H1 (cell line): ENCODE measurements around the gene MMP24OS. TPM values are rescaled to one million over a fixed set of nuclear protein-coding genes. Genes with fewer than 3 reads are reported as not detected.

ENCODE experiments used
- CTCF ChIA-PET: fragments of 300-600 bp; sonication (Branson Sonifier 250); formaldehyde crosslinking; loops from one replicate; lab custom pipeline; 2021; ENCODE audit not compliant: partially characterized antibody; lab: Charles Lee
- POLR2A ChIA-PET: fragments of 300-600 bp; sonication (Branson Sonifier 250); formaldehyde crosslinking; loops from one replicate; lab custom pipeline; 2021; ENCODE audit warnings: inconsistent platforms; ENCODE audit not compliant: partially characterized antibody; lab: Charles Lee
- DNase-seq, 2 experiments: peaks; one replicate each; pipeline versions ENCODE4 v3.0.0 to v3.0.0-alpha.2; 2010 to 2022; ENCODE audit warnings: low spot score in 2 of 2, low read depth in 1 of 2, mixed read lengths in 1 of 2
- FAIRE-seq: peaks from 2 replicates; lab custom pipeline; 2011; peaks lifted over from hg19 to GRCh38; lab: Jason Lieb, UNC
- H2AFZ ChIP-seq: 2 replicates; pipeline ENCODE4 v1.8.1; 2012; ENCODE audit warnings: low read length, inconsistent platforms
- H2AK5ac ChIP-seq: 2 replicates; pipeline ENCODE4 v1.6.1; 2013; ENCODE audit warnings: low read depth, low read length
- H2BK120ac ChIP-seq: replicated peaks from 2 replicates; pipeline ENCODE3; 2013; ENCODE audit warnings: low read depth, low read length, inconsistent platforms
- H2BK12ac ChIP-seq: 2 replicates; pipeline ENCODE4 v1.6.1; 2013; ENCODE audit warnings: low read depth, low read length
- H2BK15ac ChIP-seq: 2 replicates; pipeline ENCODE4 v1.6.1; 2013; ENCODE audit warnings: low read length
- H2BK20ac ChIP-seq: 2 replicates; pipeline ENCODE4 v1.6.1; 2013; ENCODE audit warnings: low read length
- H2BK5ac ChIP-seq: 2 replicates; pipeline ENCODE4 v1.6.1; 2013; ENCODE audit warnings: low read depth, low read length
- H3K14ac ChIP-seq: 2 replicates; pipeline ENCODE4 v1.6.1; 2013; ENCODE audit warnings: inconsistent platforms; ENCODE audit not compliant: insufficient read length
- H3K18ac ChIP-seq: 2 replicates; pipeline ENCODE4 v1.6.1; 2013; ENCODE audit warnings: low read length; ENCODE audit errors: extremely low read depth
- H3K23ac ChIP-seq: 2 replicates; pipeline ENCODE4 v1.6.1; 2013; ENCODE audit warnings: inconsistent platforms; ENCODE audit not compliant: insufficient read length
- H3K23me2 ChIP-seq: 2 replicates; pipeline ENCODE4 v1.6.1; 2013; ENCODE audit warnings: low read depth, low read length
- H3K27ac ChIP-seq: 2 replicates; pipeline ENCODE4 v1.6.1; 2011; ENCODE audit warnings: low read depth, low read length, inconsistent platforms
- H3K27me3 ChIP-seq, 4 experiments: replicated peaks in 1 of 4; 1 replicate in 1 of 4; 2 replicates in 3 of 4; pipeline versions ENCODE4 v1.6.1 to v1.8.1; 2011 to 2013; ENCODE audit warnings: low read length in 3 of 4, mild to moderate bottlenecking in 3 of 4, inconsistent platforms in 2 of 4, mixed read lengths in 2 of 4, moderate library complexity in 1 of 4; ENCODE audit not compliant: control insufficient read depth in 3 of 4, insufficient read depth in 3 of 4; ENCODE audit errors: extremely low read depth in 1 of 4
- H3K36me3 ChIP-seq, 4 experiments: 2 replicates each; pipeline versions ENCODE4 v1.6.1 to v1.8.1; 2011 to 2013; ENCODE audit warnings: mild to moderate bottlenecking in 4 of 4, low read length in 3 of 4, moderate library complexity in 2 of 4, control low read depth in 1 of 4, inconsistent platforms in 1 of 4; ENCODE audit not compliant: insufficient read depth in 4 of 4, control insufficient read depth in 2 of 4
- H3K4ac ChIP-seq: replicated peaks from 2 replicates; pipeline ENCODE3; 2013; ENCODE audit warnings: low read length, low read depth, mixed read lengths, inconsistent platforms; ENCODE audit not compliant: insufficient read length
- H3K4me1 ChIP-seq, 4 experiments: replicated peaks in 1 of 4; 1 replicate in 1 of 4; 2 replicates in 3 of 4; pipeline versions ENCODE4 v1.6.1 to v1.8.1; 2011 to 2013; ENCODE audit warnings: low read length in 3 of 4, inconsistent platforms in 2 of 4, mixed read lengths in 1 of 4; ENCODE audit not compliant: insufficient read depth in 4 of 4, control insufficient read depth in 3 of 4
- H3K4me2 ChIP-seq, 2 experiments: 2 replicates each; pipeline versions ENCODE4 v1.6.1 to v1.8.1; 2011 to 2013; ENCODE audit warnings: low read depth in 2 of 2, low read length in 2 of 2, control low read depth in 1 of 2, inconsistent platforms in 1 of 2, mild to moderate bottlenecking in 1 of 2; ENCODE audit not compliant: insufficient read depth in 1 of 2
- H3K4me3 ChIP-seq, 4 experiments: fragments of 200-600, 300-600 bp in 1 of 4; sonication (generic), shearing (Covaris generic), sonication (Bioruptor Twin) in 1 of 4; 2 replicates each; pipeline versions ENCODE4 v1.5.1 to v1.8.1; 2011 to 2016; ENCODE audit warnings: low read length in 4 of 4, low read depth in 3 of 4, control low read depth in 2 of 4, inconsistent platforms in 2 of 4, mild to moderate bottlenecking in 2 of 4, mixed read lengths in 1 of 4, moderate library complexity in 1 of 4; ENCODE audit not compliant: insufficient read depth in 2 of 4; ENCODE audit errors: extremely low read depth in 1 of 4
- H3K56ac ChIP-seq: replicated peaks from 2 replicates; pipeline ENCODE3; 2013; ENCODE audit warnings: low read depth, mild to moderate bottlenecking, mixed read lengths, low read length, inconsistent platforms; ENCODE audit not compliant: insufficient read length
- H3K79me1 ChIP-seq: 2 replicates; pipeline ENCODE4 v1.6.1; 2013; ENCODE audit warnings: low read depth, low read length, control low read depth
- H3K79me2 ChIP-seq, 2 experiments: 2 replicates each; pipeline versions ENCODE4 v1.6.1 to v1.8.1; 2012 to 2013; ENCODE audit warnings: low read length in 2 of 2, mild to moderate bottlenecking in 2 of 2, inconsistent platforms in 1 of 2; ENCODE audit not compliant: insufficient read depth in 2 of 2, control insufficient read depth in 1 of 2
- H3K9ac ChIP-seq, 4 experiments: replicated peaks in 1 of 4; 1 replicate in 1 of 4; 2 replicates in 3 of 4; pipeline versions ENCODE4 v1.6.1 to v1.8.1; 2011 to 2013; ENCODE audit warnings: low read depth in 3 of 4, low read length in 3 of 4, control low read depth in 2 of 4, mild to moderate bottlenecking in 2 of 4, moderate library complexity in 2 of 4, inconsistent platforms in 1 of 4; ENCODE audit errors: extremely low read depth in 1 of 4
- H3K9me3 ChIP-seq, 2 experiments: 2 replicates each; pipeline versions ENCODE4 v1.6.1 to v1.8.1; 2012 to 2013; ENCODE audit warnings: mild to moderate bottlenecking in 2 of 2, moderate library complexity in 2 of 2, control low read depth in 1 of 2, inconsistent platforms in 1 of 2, low read depth in 1 of 2, low read length in 1 of 2, mixed read lengths in 1 of 2; ENCODE audit not compliant: insufficient read depth in 2 of 2
- H4K20me1 ChIP-seq, 2 experiments: replicated peaks in 1 of 2; 2 replicates each; pipeline versions ENCODE3 to v1.8.1; 2011 to 2013; ENCODE audit warnings: inconsistent platforms in 2 of 2, low read length in 2 of 2, mild to moderate bottlenecking in 1 of 2; ENCODE audit not compliant: insufficient read depth in 2 of 2, control insufficient read depth in 1 of 2
- H4K5ac ChIP-seq: 2 replicates; pipeline ENCODE4 v1.6.1; 2013; ENCODE audit warnings: low read length, low read depth, mixed read lengths, inconsistent platforms; ENCODE audit not compliant: insufficient read length
- H4K8ac ChIP-seq: 2 replicates; pipeline ENCODE4 v1.8.0; 2013; ENCODE audit warnings: mild to moderate bottlenecking, moderate library complexity, low read length, inconsistent platforms; ENCODE audit not compliant: insufficient read depth; ENCODE audit errors: extremely low read depth
- H4K91ac ChIP-seq: replicated peaks from 2 replicates; pipeline ENCODE3; 2013; ENCODE audit warnings: low read length, mixed read lengths, inconsistent platforms; ENCODE audit not compliant: insufficient read length
- EGR1 ChIP-seq: IDR thresholded peaks from 2 replicates; pipeline ENCODE4 v1.6.1; 2011; ENCODE audit warnings: low read depth, low read length, borderline replicate concordance
- POLR2A ChIP-seq, 2 experiments: IDR thresholded peaks; 1 replicate in 1 of 2; 2 replicates in 1 of 2; pipeline ENCODE4 v1.6.1; 2011; ENCODE audit warnings: low read depth in 2 of 2, low read length in 2 of 2, mild to moderate bottlenecking in 2 of 2; ENCODE audit errors: control extremely low read depth in 1 of 2
- RFX5 ChIP-seq: IDR thresholded peaks from 2 replicates; pipeline ENCODE4 v1.6.1; 2011; ENCODE audit warnings: low read depth, low read length, improper control_type of control experiment, borderline replicate concordance
- TCF12 ChIP-seq: IDR thresholded peaks from 2 replicates; pipeline ENCODE4 v1.6.1; 2011; ENCODE audit warnings: low read depth, mild to moderate bottlenecking, low read length
- WGBS, 2 experiments: shearing (Covaris generic) in 1 of 2; methylation state at CpG; one replicate each; pipeline versions ENCODE4 v1.1.6 to v1.1.7; 2013 to 2015; ENCODE audit warnings: low lambda C conversion rate in 2 of 2, mixed read lengths in 2 of 2, inconsistent platforms in 1 of 2, low coverage in 1 of 2, missing lambda C conversion rate in 1 of 2; ENCODE audit not compliant: insufficient replicate concordance in 2 of 2, insufficient coverage in 1 of 2, insufficient read length in 1 of 2; ENCODE audit errors: extremely low coverage in 1 of 2, missing lambda C conversion rate in 1 of 2; 5-methylcytosine and 5-hydroxymethylcytosine counted together
- polyA plus RNA-seq, 7 experiments: library from polyadenylated mRNA; depleted of rRNA in 3 of 7; stranded (reverse) in 5 of 7; unstranded in 2 of 7; fragments of >200 nt in 5 of 7; fragments of 200-250 nt in 2 of 7; gene quantifications; 1 replicate in 5 of 7; 2 replicates in 1 of 7; 4 replicates in 1 of 7; pipeline versions ENCODE4 v1.2.1 to v1.2.3, GENCODE V29; 2011 to 2013; ENCODE audit warnings: missing spikeins in 2 of 7, mixed read lengths in 2 of 7
- total RNA-seq: library from RNA; stranded (reverse); fragmentation: NEBNext Ultra II Directional; extraction: Animal tissue kit (Norgen Biotek cat#: 25700); gene quantifications from 2 replicates; pipeline ENCODE4 v1.2.1, GENCODE V29; 2021

Gene MMP24OS
- total and polyA plus RNA-seq, 2 of the 8 experiments (the other 6 are each of a cell fraction or from before 2014, with no cell fraction given) = 19.0 to 21.3 TPM

DNA sequence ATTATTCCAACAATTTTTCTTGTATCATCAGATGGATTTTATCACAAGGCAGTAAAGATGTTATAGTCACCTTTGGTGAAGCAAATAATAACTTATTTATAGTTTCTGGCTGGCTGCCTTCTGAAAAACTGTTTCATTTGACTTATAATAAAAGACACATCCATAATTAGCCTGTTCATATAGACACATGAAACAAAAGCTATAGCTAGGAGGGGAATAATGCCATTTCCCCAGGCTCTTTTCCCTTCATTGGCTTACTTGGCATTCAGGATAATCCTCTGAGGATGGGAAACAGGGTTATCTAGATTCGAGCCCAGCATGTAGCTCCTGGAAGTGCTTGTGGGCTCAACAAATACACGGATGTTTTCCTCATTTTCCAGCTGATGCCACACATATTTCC is 33.9 kb downstream of the MMP24OS start:
- Histone ChIP-seq H2BK15ac (no peak overlapping the region), H2AFZ (no peak overlapping the region), H3K14ac (no peak overlapping the region), H3K36me3 (peaks cover 0 to 3% (median 0%) of the 10 kb centered on the region in 4 experiments; a peak in 3 of 8 replicates), H4K8ac (no peak overlapping the region), H3K79me2 (no peaks in the 10 kb centered on the region), H3K27me3 (no peaks in the 10 kb centered on the region), H3K4me3 (no peak overlapping the region), H3K9me3 (no peaks in the 10 kb centered on the region), H3K56ac (no peak overlapping the region), H3K18ac (no peak overlapping the region), H3K23ac (no peak overlapping the region), H4K91ac (no peak overlapping the region), H2BK120ac (no peak overlapping the region), H3K4me2 (no peak overlapping the region), H2BK20ac (no peak overlapping the region), H3K27ac (no peak overlapping the region), H3K4me1 (peaks cover 2 to 10% (median 3%) of the 10 kb centered on the region in 4 experiments; a peak in 5 of 7 replicates), H4K20me1 (no peaks in the 10 kb centered on the region), H3K79me1 (no peaks in the 10 kb centered on the region), H2AK5ac (no peak overlapping the region), H4K5ac (no peak overlapping the region), H3K23me2 (no peaks in the 10 kb centered on the region), H2BK12ac (no peak overlapping the region), H2BK5ac (no peak overlapping the region), H3K9ac (no peak overlapping the region), H3K4ac (no peak overlapping the region)
- TF ChIP-seq EGR1 = no peak
- TF ChIP-seq RFX5 = no peak
- TF ChIP-seq TCF12 = no peak
- TF ChIP-seq POLR2A (IDR thresholded peaks at IDR 0.05; ENCODE audit: control extremely low read depth in 1 of 2, low read depth in 2 of 2, low read length in 2 of 2) = no peak
- WGBS, 2 experiments = 92% methylated on average over 2 of the region's 2 CpGs; no CpG with 5 or more reads in 1 of the 2 experiments
- no peak for FAIRE-seq
- ChIA-PET POLR2A (interaction anchor here (1.8 kb wide), 1 partner anchor 19 kb away, joined by 10 read pairs; no protein-coding TSS in a partner anchor), CTCF (interaction anchor here (0.6 to 1.2 kb wide), 2 partner anchors 21 to 98 kb away, joined by 3 to 5 read pairs; no protein-coding TSS in a partner anchor)
- no peak for DNase-seq
